Stimulated activated CD4-positive, alpha-beta T cell treated with anti-CD3 and anti-CD28 coated beads, Interleukin-12 subunit alpha, Interleukin-12 subunit beta, amount 100 ng/mL, for 4 hours (primary cell): ENCODE results near the gene SHISA4.
"Not testable (repeated sequence)": the region's sequence is repeated elsewhere in the genome, so short reads cannot be mapped to it uniquely, and the experiment has no call there.

Experiments
- DNase-seq: peaks from one replicate; pipeline ENCODE4 v3.0.0-alpha.2; 2020

SHISA4 gene

DNA sequence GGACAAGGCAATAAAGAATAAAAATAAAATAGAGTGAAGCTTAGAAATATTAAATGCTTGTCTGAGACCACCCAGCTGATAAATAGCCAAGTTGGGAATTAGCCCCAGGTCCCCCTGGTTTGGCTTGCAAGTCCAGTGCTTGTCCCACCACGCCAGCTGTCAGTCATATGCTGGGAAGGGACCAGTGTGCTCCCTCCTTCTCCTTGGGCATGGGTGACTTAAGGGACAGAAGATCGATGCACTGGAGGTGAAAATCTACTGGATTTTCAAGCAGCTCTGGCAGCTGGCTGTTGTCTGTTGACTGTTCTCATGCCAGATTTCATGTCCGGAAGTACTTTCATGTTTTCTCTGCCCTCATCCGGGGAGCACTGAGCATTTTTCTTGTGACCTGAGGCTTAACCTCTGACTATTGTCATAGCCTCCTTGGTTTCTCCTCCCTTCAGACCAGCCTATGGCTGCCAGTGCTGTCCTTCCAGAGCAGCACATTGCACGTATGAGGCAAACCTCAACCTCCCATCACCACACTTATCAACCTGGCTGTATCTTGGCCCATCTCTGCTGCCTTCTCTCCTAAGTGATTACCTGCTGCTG is 45.2 kb downstream of the SHISA4 start:
- DNase-seq: no peak

DNA sequence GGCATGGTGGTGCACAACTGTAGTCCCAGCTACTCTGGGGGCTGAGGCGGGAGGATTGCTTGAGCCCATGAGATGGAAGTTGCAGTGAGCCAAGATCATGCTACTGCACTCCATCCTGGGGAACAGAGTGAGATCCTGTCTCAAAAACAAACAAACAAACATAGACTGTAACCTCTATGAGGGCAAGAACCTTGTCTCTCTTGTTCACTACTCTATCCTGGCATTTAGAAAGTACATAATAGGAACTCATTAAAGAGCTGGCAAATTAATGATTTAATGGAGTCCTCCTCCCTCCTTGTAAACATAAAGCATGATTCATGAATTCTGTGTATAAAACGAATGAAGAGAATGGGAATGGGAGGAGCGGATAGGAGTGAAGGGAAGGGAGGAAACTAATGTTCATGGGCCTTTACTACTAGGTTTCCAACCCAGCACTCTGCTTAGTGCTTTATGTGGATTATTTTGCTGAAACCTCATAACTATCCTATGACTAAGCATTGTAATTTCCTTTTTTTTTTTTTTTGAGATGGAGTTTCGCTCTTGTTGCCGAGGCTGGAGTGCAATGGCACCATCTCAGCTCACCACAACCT is 49.0 kb downstream of the SHISA4 start:
- DNase-seq: no peak

DNA sequence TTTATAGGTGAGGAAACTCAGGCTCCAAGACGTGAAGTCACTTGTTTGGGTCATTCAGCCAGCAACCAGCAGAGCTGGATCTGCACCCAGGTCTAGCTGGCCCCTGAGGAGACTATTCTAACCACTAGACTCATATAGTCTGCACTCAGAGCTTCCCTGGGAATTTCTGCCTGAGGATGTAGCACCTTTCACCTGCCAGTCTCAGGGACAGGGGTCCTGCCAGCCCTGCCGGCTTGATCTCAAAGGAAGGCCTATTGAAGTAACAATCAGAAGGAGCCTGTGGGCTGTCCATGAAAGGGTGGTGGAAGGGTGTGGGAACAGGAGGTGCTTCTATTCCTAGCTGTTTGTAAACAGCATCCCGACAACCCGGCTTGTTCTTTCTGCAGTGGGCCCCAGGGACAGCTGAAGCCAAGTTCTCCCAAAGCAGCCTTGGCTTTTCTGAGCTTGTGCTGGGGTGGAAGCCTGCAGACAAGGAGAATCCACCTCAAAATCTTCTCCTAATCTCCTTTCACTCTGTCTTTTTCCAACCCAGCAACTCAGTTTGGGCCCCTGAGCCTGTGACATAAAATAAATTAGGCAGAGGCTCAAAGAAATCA is 49.8 kb downstream of the SHISA4 start:
- no peak for DNase-seq

DNA sequence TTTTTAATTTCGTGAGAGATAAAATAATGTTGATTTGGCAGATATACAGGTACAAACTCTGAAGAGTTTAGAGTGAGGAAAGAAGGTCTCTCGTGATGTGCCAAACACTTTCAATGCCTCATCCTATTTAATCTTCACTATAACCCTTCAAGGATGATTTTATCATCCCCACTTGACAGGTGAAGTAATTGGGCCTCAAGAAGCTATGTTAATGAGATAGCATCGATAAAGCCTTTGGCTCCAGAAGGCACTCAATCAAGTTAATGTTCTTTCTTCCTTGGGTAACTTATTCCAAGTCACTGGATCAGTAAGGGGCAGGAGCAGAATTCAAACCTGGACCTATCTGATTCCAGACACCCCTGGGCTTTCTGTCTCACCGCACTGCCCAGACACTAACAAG is 50.5 kb downstream of the SHISA4 start:
- DNase-seq: no peak

DNA sequence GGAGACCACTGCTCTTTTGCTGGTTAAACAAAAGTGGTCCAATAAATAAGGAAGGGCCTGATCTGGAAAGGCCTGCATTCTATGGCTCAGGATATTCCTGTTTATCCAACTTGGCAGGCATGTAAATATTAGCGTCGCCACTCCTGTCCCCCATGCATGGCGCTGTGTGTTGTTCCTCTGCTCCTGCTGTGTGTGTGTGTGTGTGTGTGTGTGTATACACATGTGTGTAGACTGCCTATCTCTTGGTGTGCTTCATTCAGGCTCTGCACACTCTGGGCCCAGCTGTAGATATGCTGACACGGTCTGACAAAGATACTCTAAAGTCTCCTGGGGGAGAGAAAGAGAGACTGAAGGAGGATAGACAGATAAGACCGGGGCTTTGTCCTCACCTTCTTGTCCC is 50.9 kb downstream of the SHISA4 start:
- DNase-seq: no peak

DNA sequence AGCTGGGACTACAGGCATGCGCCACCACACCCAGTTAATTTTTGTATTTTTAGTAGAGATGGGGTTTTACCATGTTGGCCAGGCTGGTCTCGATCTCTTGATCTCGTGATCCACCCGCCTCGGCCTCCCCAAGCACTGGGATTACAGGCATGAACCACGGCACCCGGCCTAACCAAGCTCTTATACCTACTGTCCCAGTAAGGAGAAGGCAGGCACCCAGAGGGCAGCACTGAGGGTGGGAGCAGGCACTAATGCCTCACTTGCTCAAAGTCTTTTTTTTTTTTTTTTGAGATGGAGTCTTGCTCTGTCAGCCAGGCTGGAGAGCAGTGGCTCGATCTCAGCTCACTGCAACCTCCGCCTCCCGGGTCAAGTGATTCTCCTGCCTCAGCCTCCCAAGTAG is 51.6 kb downstream of the SHISA4 start:
- not testable (repeated sequence) for DNase-seq

DNA sequence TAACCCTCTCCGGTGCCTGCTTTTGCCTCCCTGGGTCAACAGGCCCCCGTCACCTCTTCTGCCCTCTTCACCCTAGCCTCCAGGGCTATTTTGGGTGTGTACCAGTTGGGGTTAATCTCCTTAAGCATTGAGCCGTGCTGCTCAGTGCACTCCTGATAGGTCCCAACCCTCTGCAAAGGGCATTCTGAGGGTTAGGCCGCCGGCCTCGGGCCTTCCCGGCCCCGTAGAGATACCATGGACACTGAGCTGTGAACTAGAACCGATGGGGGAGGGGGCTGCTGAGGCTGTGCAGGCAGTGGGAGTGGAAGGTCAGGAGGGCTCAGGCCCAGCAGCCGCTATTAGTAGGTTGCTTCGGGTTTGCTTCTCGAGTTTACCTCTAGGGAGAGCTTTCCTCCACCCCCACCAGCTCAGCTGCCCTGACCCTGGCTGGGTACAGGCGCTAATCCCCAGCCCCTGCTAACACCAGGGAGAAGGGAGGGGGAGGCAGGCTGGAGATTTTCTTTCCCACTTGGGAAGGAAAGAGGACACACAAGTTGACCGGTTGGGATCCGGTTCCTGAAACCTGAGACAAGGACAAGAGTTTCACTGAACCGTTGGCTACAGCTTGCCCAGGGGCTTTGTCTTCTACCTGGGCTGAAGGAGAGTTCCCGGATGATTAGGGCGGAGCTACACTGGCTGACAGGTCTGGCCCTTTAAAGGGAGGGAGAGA is 52.9 kb downstream of the SHISA4 start:
- DNase-seq: no peak

DNA sequence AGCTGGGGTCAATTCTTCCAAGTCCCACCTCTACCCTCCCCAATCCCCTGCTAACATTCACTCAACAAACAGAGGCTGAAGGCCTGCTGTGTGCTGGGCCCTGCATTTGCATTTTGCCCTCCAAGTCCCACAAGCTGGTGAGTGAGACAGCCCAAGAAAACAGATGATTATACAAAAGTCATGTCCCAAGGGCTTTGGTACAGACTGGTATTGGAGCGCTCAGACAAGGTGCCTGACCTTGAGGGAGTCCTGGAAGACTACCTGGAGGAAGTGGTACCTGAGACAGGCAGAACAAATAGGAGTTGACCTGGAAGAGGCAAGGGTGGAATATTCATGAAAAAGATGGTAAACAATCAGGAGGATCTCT is 53.4 kb downstream of the SHISA4 start:
- no peak for DNase-seq
